ENCODE data around the gene PRX. TPM values are rescaled to one million over a fixed set of nuclear protein-coding genes. Genes with fewer than 3 reads are reported as not detected.

The PRX gene
- total RNA-seq, 1 experiment from 2014 or later = 4.8 TPM

DNA sequence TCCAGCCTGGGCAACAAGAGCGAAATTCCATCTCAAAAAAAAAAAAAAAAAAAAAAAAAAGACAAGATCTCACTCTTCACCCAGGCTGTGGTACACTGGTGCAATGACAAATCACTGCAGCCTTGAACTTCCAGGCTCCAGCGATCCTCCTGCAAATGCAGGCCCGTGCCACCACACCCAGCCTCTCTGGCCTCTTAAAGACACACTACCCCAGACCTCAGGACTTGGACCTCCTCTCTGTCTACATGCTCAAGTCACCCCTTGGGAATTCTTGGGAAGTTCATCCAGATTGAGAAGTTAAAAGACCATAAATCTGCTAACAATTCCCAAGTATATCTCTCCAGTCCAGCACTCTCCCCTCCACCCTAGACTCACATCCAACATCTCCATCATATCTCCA, 12.6 kb downstream of the PRX start (continued):
- TF ChIP-seq ZFX (IDR thresholded peaks at IDR 0.05) (no peak), MAX (IDR thresholded peaks at IDR 0.05) (no peak)

DNA sequence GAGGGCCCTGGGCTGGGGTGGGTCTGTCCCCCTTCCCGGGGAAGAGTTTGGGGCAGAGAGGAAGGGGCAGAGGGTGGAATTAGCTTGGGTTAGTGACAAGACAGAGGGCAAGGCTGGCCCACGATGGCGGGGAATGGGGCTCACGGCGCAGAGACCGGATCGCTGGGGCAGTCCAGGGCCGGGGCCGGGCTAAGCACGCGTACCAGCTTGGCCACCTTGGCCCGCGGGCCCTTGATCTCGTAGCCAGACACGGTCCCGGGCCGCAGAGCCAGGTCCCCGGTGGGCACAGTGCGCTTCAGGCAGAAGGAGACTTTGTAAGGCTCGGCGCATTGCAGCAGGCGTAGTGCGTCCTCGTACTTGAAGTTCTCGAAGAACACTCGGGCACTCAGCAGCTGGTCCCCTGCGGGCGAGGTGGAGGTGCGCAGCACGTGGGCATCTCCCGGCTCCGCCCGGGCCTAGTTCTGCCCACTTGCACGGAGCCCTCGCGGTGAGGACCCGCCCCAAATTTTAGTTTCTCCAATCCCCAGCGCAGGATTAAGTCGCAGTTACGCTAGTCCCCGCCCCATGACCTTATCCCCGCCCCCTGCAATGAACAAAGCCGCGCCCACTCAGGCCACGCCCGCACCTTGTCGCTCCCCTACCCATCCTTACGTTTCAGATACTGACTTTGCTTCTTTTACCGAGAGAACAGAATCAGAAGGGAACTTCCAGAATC, 14.6 kb downstream of the PRX start:
- Histone ChIP-seq H3K4me1 (ENCODE audit: control insufficient read depth in 1 of 2, insufficient read depth in 2 of 2, low read length in 2 of 2) (peaks cover 5 to 26% of the 10 kb centered on the region in 2 experiments; a peak in 3 of 4 replicates), H2AFZ (ENCODE audit: low read depth, low read length, poor library complexity, severe bottlenecking) (no peak overlapping the region), H3K36me3 (ENCODE audit: control insufficient read depth in 1 of 2, insufficient read depth in 2 of 2, low read length in 2 of 2) (no peaks in the 10 kb centered on the region), H3K9ac (ENCODE audit: low read length) (no peak overlapping the region), H3K79me2 (ENCODE audit: insufficient read depth, low read length) (no peaks in the 10 kb centered on the region), H3K9me3 (ENCODE audit: control insufficient read depth in 1 of 2, insufficient read depth in 1 of 2, low read depth in 1 of 2, low read length in 2 of 2) (no peaks in the 10 kb centered on the region), H3K27me3 (ENCODE audit: insufficient read depth, low read length) (no peaks in the 10 kb centered on the region), H3K27ac (ENCODE audit: low read depth, low read length) (no peak overlapping the region), H3K4me3 (replicated peaks in 1 of 2; ENCODE audit: low read depth in 1 of 2, low read length in 2 of 2) (no peak overlapping the region), H3K9me2 (ENCODE audit: insufficient read depth) (no peaks in the 10 kb centered on the region), H4K20me1 (ENCODE audit: insufficient read depth) (no peaks in the 10 kb centered on the region), H3K4me2 (ENCODE audit: low read length) (no peak overlapping the region)
- POLR2A ChIA-PET = no interaction called here
- intact Hi-C loops (cut with micrococcal nuclease) = no loop called here
- ATAC-seq (peak; percentile 23), DNase-seq (ENCODE audit: low read depth, low spot score) (no peak)
- no TSS peak for BruUV-seq (replicated peaks)
- RAD21 ChIA-PET (ENCODE audit: low non-redundant PET in 1 of 2, low total read pairs in 2 of 2, uncharacterized antibody in 2 of 2, unreplicated experiment in 2 of 2) = no interaction called here
- CTCF ChIA-PET = no interaction called here
- TF ChIP-seq POLR2A (IDR thresholded peaks at IDR 0.05; ENCODE audit: borderline replicate concordance, extremely low read depth, insufficient read depth, insufficient read length) (no peak), EGR1 (IDR thresholded peaks at IDR 0.05; ENCODE audit: low read depth) (no peak), EZH2 (IDR thresholded peaks at IDR 0.05) (no peak), RAD21 (IDR thresholded peaks at IDR 0.05; ENCODE audit: low read depth) (no peak), SRF (IDR thresholded peaks at IDR 0.05; ENCODE audit: low read depth) (no peak)

- ChIA-PET POLR2A (no interaction called here), RAD21 (ENCODE audit: low non-redundant PET in 1 of 2, low total read pairs in 2 of 2, uncharacterized antibody in 2 of 2, unreplicated experiment in 2 of 2) (no interaction called here), CTCF (no interaction called here)
- Histone ChIP-seq H3K79me2 (ENCODE audit: insufficient read depth, low read length) (no peaks in the 10 kb centered on the region), H2AFZ (ENCODE audit: low read depth, low read length, poor library complexity, severe bottlenecking) (no peak overlapping the region), H3K4me2 (ENCODE audit: low read length) (no peak overlapping the region), H3K27me3 (ENCODE audit: insufficient read depth, low read length) (no peaks in the 10 kb centered on the region), H3K9me2 (ENCODE audit: insufficient read depth) (no peaks in the 10 kb centered on the region), H3K9me3 (ENCODE audit: control insufficient read depth in 1 of 2, insufficient read depth in 1 of 2, low read depth in 1 of 2, low read length in 2 of 2) (no peaks in the 10 kb centered on the region), H4K20me1 (ENCODE audit: insufficient read depth) (no peaks in the 10 kb centered on the region), H3K27ac (ENCODE audit: low read depth, low read length) (no peak overlapping the region), H3K9ac (ENCODE audit: low read length) (no peak overlapping the region), H3K4me3 (replicated peaks in 1 of 2; ENCODE audit: low read depth in 1 of 2, low read length in 2 of 2) (no peak overlapping the region), H3K36me3 (ENCODE audit: control insufficient read depth in 1 of 2, insufficient read depth in 2 of 2, low read length in 2 of 2) (no peaks in the 10 kb centered on the region), H3K4me1 (ENCODE audit: control insufficient read depth in 1 of 2, insufficient read depth in 2 of 2, low read length in 2 of 2) (peaks cover 9 to 28% of the 10 kb centered on the region in 2 experiments)
- DNase-seq (ENCODE audit: low read depth, low spot score) (no peak), ATAC-seq (no peak)
- no peak for TF ChIP-seq ZFX (IDR thresholded peaks at IDR 0.05)
- TF ChIP-seq JUND (IDR thresholded peaks at IDR 0.05) = no peak
- no peak for TF ChIP-seq CBX3 (IDR thresholded peaks at IDR 0.05; ENCODE audit: low read depth)
- TF ChIP-seq FOSL1 (IDR thresholded peaks at IDR 0.05; ENCODE audit: low read depth) = no peak
- no peak for TF ChIP-seq YY1 (IDR thresholded peaks at IDR 0.05; ENCODE audit: extremely low read depth, insufficient replicate concordance, low read depth, low read length)
- no peak for TF ChIP-seq MAX (IDR thresholded peaks at IDR 0.05)
- no peak for TF ChIP-seq CTCF (IDR thresholded peaks at IDR 0.05 in 2 of 3, conservative IDR thresholded peaks at IDR 0.05 in 1 of 3; ENCODE audit: borderline replicate concordance in 1 of 3, insufficient read depth in 1 of 3, low read depth in 2 of 3, low read length in 2 of 3)
- no peak for TF ChIP-seq SIN3A (IDR thresholded peaks at IDR 0.05; ENCODE audit: low read depth)
- intact Hi-C loops (cut with micrococcal nuclease) = no loop called here
- BruUV-seq (replicated peaks) = no TSS peak
Observed at GRCh38 chr19:40397568-40397906, 15.6 kb downstream of the PRX start.
